GM21423 (cell line): ENCODE data around the gene NLRX1.
"Not testable (repeated sequence)": the region's sequence is repeated elsewhere in the genome, so short reads cannot be mapped to it uniquely, and the experiment has no call there.

ENCODE experiments used
- ATAC-seq: cut with Tn5 transposase; IDR thresholded peaks from one replicate; pipeline ENCODE4 v1.9.1; 2021; ENCODE audit warnings: mild to moderate bottlenecking, moderate library complexity; ENCODE audit not compliant: unreplicated experiment

The NLRX1 gene

GRCh38 chr11:119168471-119169281, at the start of gene NLRX1:
Gene NLRX1 (plus strand): TSS chr11:119168725. CDS start chr11:119171404, 2,679 bp downstream.
- ATAC-seq, result peak; percentile 88

GRCh38 chr11:119118946-119119345, 49.6 kb upstream of the NLRX1 start:
- no peak for ATAC-seq

DNA sequence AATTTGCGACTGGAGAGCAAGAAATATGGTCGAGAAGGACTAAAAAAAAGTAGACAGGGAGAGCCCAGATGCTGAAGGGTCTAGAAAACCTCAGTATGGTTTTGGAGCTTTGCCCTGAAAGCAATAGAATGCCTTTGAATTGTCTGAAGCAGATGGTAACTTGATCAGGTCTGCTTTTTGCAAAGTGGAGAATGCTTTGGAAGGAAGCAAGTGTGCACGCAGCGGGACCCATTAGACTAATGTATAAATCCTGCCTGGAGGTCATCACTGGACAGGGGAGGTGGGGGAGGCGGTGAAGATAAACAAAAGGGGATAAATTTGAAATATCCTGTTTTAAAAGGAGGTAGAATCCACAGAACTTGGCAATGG, 47.9 kb upstream of the NLRX1 start:
- no peak for ATAC-seq

DNA sequence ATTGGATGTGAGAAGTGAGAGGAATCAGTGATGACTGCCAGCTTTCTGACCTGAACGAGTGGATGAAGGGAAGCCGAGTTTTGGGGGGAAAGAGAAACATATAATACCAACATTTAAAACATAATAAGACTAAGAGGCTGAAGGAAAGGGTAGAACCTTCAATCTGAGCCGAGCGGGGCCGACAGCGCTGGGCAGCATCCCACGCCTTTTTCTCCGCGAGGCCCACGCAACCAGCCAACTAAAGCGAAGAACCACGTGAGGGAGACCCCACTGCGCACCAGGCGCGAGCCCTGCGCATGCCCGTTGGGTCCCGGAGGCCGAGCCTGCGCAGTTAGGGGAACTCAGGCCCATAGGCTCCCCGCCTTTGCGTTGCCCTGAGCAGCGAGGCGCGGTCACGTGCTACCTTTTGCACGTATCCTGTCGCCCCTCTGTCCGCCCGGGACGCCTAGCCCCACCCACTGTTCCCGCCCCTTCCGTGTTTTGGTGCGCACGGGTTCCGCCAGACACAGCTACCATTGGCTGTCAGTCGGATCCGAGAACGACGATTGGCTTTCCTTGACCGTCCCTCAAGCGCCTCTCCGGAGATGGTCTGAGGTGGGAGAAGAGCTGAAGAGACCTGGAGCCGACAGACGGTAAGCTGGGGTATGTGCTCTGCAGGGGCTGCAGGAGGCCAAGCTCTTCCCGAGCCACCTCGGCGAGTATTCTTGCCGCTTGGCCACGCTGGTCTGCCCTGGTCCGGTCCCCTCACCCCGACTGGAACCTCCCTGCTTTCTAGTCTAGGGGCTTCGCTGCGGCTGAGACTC, 47.3 kb upstream of the NLRX1 start, which contains the start of gene HINFP:
TSS of gene HINFP (plus strand) at position 573 of the 803 bp plus-strand sequence. CDS start 5,365 bp downstream, outside the sequence.
- ATAC-seq, result peak; percentile 96

DNA sequence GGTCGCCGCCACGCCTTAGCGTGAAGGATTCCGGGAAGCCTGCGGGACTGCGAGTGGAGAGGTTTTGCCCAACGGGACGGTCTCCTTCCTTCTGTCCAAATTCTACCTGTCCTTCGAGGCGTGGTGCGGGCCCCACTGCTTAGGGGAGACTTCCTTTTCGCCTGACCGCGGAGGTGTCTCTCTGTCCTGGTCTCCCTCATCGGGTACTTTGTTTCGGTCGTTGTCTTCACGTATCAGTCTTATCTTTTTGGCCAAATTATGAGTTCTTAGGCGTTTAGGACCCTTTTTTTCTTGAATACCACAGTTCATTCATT, 46.8 kb upstream of the NLRX1 start:
- ATAC-seq, result peak; percentile 6

DNA sequence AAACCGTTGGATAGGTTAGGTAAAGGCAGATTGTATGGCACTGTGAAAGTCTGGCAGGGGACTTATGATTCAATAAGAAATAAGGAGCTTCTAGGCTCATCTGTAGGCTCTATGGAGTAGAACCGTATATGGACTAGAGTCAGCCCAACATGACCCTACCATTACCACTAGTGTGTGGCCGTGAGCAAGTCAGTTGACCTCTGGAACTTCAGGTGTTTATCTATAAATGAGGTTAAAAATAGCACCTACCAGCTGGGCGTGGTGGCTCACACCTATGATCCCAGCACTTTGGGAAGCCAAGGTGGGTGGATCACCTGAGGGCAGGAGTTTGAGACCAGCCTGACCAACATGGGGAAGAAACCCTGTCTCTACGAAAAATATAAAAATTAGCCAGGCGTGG, 42.7 kb upstream of the NLRX1 start:
- no peak for ATAC-seq

- ATAC-seq, result no peak
Measured at GRCh38 chr11:119126675-119127268, 41.8 kb upstream of the NLRX1 start.

GRCh38 chr11:119130662-119131061, 37.9 kb upstream of the NLRX1 start:
- no peak for ATAC-seq

DNA sequence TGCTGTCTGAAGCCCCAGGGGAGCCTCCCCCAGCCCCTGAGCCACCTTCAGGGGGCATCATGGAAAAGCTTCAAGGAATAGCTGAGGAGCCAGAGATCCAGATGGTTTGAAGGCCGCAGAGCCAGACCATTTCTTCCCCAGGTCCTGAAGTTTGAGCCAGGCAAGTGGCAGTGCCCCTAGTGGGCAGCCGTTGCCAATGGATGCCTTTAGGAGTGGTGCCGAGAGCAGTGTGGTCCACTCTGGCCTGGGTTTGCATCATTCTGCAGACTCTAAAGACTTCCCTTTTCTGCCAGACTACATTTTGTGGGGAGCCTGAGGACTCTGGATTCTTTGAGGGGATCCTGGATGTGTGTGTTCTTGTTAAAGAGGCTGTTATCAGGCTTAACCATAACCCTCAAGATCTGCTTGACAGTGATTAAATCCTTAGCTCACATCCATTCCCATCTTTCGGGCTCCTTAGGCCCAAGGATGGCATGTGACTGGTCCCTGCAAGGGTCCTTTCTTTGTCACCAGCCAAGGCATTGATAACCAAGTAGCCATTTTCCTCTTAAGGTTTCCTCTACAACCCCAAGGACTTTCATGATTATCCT, 34.0 kb upstream of the NLRX1 start:
- ATAC-seq, result no peak

- ATAC-seq, result not testable (repeated sequence)
Measured at GRCh38 chr11:119139276-119139675, 29.2 kb upstream of the NLRX1 start.

GRCh38 chr11:119144825-119145486, 23.6 kb upstream of the NLRX1 start:
- ATAC-seq, result peak; percentile 53

DNA sequence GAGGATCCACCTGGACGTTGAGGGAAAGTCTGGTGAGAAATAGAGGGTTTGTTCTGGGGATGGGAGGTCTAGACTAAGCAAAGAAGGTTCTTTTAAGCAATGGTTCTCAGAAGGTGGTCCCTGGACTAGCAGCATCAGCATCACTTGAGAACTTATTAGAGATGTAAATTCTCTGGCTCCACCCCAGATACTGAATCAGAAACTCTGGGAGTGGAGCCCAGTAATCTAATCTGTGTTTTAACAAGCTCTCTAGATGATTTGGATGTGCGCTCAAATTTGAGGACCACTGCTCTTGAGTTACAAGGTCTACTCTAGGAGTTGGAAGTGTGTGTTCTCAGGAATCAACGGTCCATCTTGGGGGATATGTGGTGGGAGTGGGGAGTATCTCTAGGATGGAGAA, 23.0 kb upstream of the NLRX1 start:
- ATAC-seq, result no peak

GRCh38 chr11:119147604-119148333, 20.8 kb upstream of the NLRX1 start:
- ATAC-seq, result no peak

DNA sequence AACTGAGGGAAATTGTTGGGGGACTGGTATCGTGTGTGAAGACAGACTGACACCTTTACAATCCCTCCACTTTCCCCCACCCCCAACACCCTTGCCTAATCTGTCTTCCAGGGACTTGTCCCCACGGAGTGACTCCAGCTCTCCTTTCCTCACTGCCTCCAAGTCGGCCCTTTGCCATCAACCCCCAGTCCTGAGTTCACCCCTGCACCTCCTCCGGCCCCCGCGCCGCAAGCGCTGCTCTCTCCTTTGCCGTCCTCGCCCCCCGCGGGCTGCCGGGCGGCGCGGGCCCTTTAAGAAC, 19.9 kb upstream of the NLRX1 start:
- no peak for ATAC-seq

- no peak for ATAC-seq
Measured at GRCh38 chr11:119149018-119149785, 19.3 kb upstream of the NLRX1 start, which contains the start of gene ABCG4. Gene ABCG4 (plus strand): TSS chr11:119149052. CDS start chr11:119149966, 914 bp downstream.

GRCh38 chr11:119149786-119150275, 18.7 kb upstream of the NLRX1 start:
- no peak for ATAC-seq

GRCh38 chr11:119152043-119152442, 16.5 kb upstream of the NLRX1 start:
- no peak for ATAC-seq

- no peak for ATAC-seq
Measured at GRCh38 chr11:119152604-119153003, 15.9 kb upstream of the NLRX1 start.
